Thyroid gland (tissue), 4 donors: ENCODE data around the gene PTGER3. TPM values are rescaled to one million over a fixed set of nuclear protein-coding genes. Genes with fewer than 3 reads are reported as not detected.

Source experiments
- DNase-seq, 2 donors: peaks; one replicate each; pipeline ENCODE4 v3.0.0-alpha.2; 2019
- H3K27ac ChIP-seq, 3 donors: fragments of 200-600 bp; sonication (generic); 1 replicate in 2 of 3; 2 replicates in 1 of 3; pipeline ENCODE4 v1.5.1; 2016 to 2019; ENCODE audit warnings: mild to moderate bottlenecking in 1 of 3, moderate library complexity in 1 of 3
- H3K27me3 ChIP-seq: fragments of 200-600 bp; sonication (generic); one replicate; pipeline ENCODE4 v1.5.1; 2019
- H3K36me3 ChIP-seq, 2 donors: fragments of 200-600 bp; sonication (generic); one replicate each; pipeline ENCODE4 v1.5.1; 2016 to 2019
- H3K4me1 ChIP-seq, 2 donors: fragments of 200-600 bp; sonication (generic); one replicate each; pipeline ENCODE4 v1.5.1; 2017 to 2019
- H3K4me3 ChIP-seq, 3 donors: fragments of 200-600 bp; sonication (generic); replicated peaks in 1 of 3; 1 replicate in 2 of 3; 2 replicates in 1 of 3; pipeline ENCODE4 v1.5.1; 2016; ENCODE audit warnings: mild to moderate bottlenecking in 1 of 3
- H3K9me3 ChIP-seq: fragments of 200-600 bp; sonication (generic); one replicate; pipeline ENCODE4 v1.5.1; 2017
- POLR2A ChIP-seq, 2 donors: fragments of 450-650 bp; IDR thresholded peaks; one replicate each; pipeline ENCODE4 v1.6.1; 2017; ENCODE audit warnings: antibody characterized with exemption in 2 of 2, mild to moderate bottlenecking in 2 of 2, moderate library complexity in 1 of 2
- WGBS, 2 donors: methylation state at CpG; one replicate each; pipeline ENCODE4 v1.1.5; 2017; 5-methylcytosine and 5-hydroxymethylcytosine counted together
- intact Hi-C: fragments of 100-400 bp; cut with DNase I; formaldehyde crosslinking; loops from one replicate; pipeline ENCODE4 v1.15.1; 2023
- total RNA-seq, 4 donors: library from RNA; depleted of rRNA; stranded (reverse); fragments of >200 nt; gene quantifications; one replicate each; pipeline ENCODE4 v1.2.3, GENCODE V29; 2016
- TF ChIP-seq, protein P1 (sequence below), 6 experiments: fragments of 200-600 bp in 3 of 6; fragments of 450-650 bp in 3 of 6; sonication (generic) in 3 of 6; IDR thresholded peaks; one replicate each; pipeline ENCODE4 v1.5.1; 2016 to 2019; ENCODE audit warnings: antibody characterized with exemption in 6 of 6, mild to moderate bottlenecking in 2 of 6, inconsistent platforms in 1 of 6, moderate library complexity in 1 of 6

The PTGER3 gene
- total RNA-seq, 4 donors from 2014 or later = 0.39 to 6.4 (median 2.1) TPM

GRCh38 chr1:71053758-71054157 is 6.1 kb upstream of the PTGER3 start:
- H3K4me1 ChIP-seq = no peaks in the 10 kb centered on the region
- WGBS, 2 donors = 58 to 75% methylated on average over 5 to 6 of the region's 7 CpGs
- DNase-seq = peak in 1 of 2 donors; percentile 2
- TF ChIP-seq POLR2A (IDR thresholded peaks at IDR 0.05) = no peak
- TF ChIP-seq, protein P1, sequence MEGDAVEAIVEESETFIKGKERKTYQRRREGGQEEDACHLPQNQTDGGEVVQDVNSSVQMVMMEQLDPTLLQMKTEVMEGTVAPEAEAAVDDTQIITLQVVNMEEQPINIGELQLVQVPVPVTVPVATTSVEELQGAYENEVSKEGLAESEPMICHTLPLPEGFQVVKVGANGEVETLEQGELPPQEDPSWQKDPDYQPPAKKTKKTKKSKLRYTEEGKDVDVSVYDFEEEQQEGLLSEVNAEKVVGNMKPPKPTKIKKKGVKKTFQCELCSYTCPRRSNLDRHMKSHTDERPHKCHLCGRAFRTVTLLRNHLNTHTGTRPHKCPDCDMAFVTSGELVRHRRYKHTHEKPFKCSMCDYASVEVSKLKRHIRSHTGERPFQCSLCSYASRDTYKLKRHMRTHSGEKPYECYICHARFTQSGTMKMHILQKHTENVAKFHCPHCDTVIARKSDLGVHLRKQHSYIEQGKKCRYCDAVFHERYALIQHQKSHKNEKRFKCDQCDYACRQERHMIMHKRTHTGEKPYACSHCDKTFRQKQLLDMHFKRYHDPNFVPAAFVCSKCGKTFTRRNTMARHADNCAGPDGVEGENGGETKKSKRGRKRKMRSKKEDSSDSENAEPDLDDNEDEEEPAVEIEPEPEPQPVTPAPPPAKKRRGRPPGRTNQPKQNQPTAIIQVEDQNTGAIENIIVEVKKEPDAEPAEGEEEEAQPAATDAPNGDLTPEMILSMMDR (IDR thresholded peaks at IDR 0.05) = no peak
- H3K4me3 ChIP-seq = no peak overlapping the region
- no peaks in the 10 kb centered on the region for H3K36me3 ChIP-seq
- no peaks in the 10 kb centered on the region for H3K9me3 ChIP-seq
- intact Hi-C loops = no loop called here
- H3K27ac ChIP-seq = no peak overlapping the region
- no peaks in the 10 kb centered on the region for H3K27me3 ChIP-seq

DNA sequence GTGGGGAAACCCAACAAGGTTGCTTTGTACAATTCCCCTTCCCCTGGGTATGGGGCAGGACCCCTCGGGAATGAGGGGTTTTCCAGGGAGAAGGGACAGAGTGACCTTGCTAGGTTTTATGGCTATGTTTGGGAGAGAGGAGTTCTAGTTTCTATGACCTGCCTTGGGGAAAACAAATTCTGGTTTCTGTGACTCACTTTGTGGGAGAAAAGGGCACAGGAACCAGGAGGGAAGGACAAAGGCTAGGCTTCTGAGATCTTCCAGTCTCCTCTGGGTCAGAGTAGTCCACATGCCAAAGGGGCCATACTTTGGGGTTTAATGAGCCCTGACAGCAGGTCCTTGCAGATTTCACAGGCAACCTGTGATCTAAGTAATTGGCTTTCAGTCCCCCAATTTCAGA is 5.5 kb upstream of the PTGER3 start:
- no peak overlapping the region for H3K4me3 ChIP-seq
- H3K9me3 ChIP-seq = no peaks in the 10 kb centered on the region
- intact Hi-C loops = no loop called here
- no peak for TF ChIP-seq POLR2A (IDR thresholded peaks at IDR 0.05)
- TF ChIP-seq, protein P1 (IDR thresholded peaks at IDR 0.05) = no peak
- H3K27me3 ChIP-seq = no peaks in the 10 kb centered on the region
- no peak overlapping the region for H3K27ac ChIP-seq
- peaks cover 0 to 1% of the 10 kb centered on the region in 2 donors for H3K4me1 ChIP-seq
- H3K36me3 ChIP-seq = no peaks in the 10 kb centered on the region
- WGBS, 2 donors = 74 to 75% methylated on average over 1 of the region's 1 CpG
- no peak for DNase-seq

DNA sequence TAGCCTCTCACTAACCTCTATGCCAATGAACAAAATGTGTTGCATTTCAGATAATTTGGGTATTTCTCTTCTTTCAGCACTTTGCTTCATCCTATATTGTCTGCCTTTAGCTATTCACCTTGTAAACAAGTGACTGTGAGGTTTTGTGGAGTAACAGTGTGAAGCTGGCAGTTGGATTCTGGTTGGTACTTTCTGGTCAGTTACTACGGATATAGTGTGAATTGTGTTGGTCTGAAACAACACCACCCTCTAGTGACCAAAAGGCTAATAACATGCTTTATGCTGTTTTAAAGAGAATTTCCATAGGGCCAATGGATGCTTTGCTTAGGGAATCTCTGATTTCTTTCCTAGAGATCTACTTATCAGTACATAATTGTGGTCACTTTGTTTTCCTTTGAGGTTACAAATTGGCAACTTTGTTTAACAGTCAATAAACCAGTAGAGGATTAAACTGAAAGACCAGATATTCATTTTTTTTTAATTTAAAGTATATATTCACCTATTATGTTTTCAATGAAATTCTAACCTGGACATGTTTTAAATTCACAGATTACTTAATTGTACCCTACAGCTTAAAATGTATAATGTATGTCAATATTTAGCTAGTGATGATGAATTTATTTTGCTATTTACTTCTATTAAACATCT is 2.5 kb upstream of the PTGER3 start:
- Histone ChIP-seq H3K36me3 (no peaks in the 10 kb centered on the region), H3K9me3 (no peaks in the 10 kb centered on the region), H3K4me3 (no peak overlapping the region), H3K27ac (no peak overlapping the region), H3K4me1 (peaks cover 5 to 20% of the 10 kb centered on the region in 2 donors), H3K27me3 (peaks cover 8% of the 10 kb centered on the region)
- TF ChIP-seq, protein P1 (IDR thresholded peaks at IDR 0.05) = peak; percentile 51 to 77 (median 62)
- no peak for TF ChIP-seq POLR2A (IDR thresholded peaks at IDR 0.05)
- intact Hi-C loops = loop anchor here (5.0 kb wide), 1 partner anchor 363 kb away; no protein-coding TSS in a partner anchor
- no peak for DNase-seq
- WGBS, 2 donors = 3% methylated on average over 1 of the region's 1 CpG

- no peak for TF ChIP-seq POLR2A (IDR thresholded peaks at IDR 0.05)
- TF ChIP-seq, protein P1 (IDR thresholded peaks at IDR 0.05) = no peak
- 0% methylated on average over 2 to 7 of the region's 73 CpGs for WGBS, 2 donors
- no peak overlapping the region for H3K27ac ChIP-seq
- peaks cover 5 to 20% of the 10 kb centered on the region in 2 donors for H3K4me1 ChIP-seq
- H3K9me3 ChIP-seq = no peaks in the 10 kb centered on the region
- peak; percentile 8 to 22 for DNase-seq
- peak overlapping the region in 2 of 3 donors; percentile 18 to 41 for H3K4me3 ChIP-seq
- intact Hi-C loops = loop anchor here (5.0 kb wide), 1 partner anchor 360 kb away; no protein-coding TSS in a partner anchor
- no peaks in the 10 kb centered on the region for H3K36me3 ChIP-seq
- peaks cover 8% of the 10 kb centered on the region for H3K27me3 ChIP-seq
These were observed 553 bp downstream of the PTGER3 start for GRCh38 chr1:71046891-71047634.
